Measurements from ENCODE around the gene DGKZ. TPM values are rescaled to one million over a fixed set of nuclear protein-coding genes. Genes with fewer than 3 reads are reported as not detected.

DGKZ gene
- total RNA-seq, 1 experiment from 2014 or later: 68.9 TPM

- no peak overlapping the region for H2AFZ ChIP-seq (ENCODE audit: low read length)
- DNase-seq: no peak
- peaks cover 18% of the 10 kb centered on the region for H3K27me3 Mint-ChIP-seq (ENCODE audit: low read depth)
- no peaks in the 10 kb centered on the region for H4K20me1 ChIP-seq (ENCODE audit: control insufficient read depth, insufficient read depth, insufficient read length)
- H3K4ac ChIP-seq (ENCODE audit: low read depth, low read length): no peak overlapping the region
- H3K56ac ChIP-seq (ENCODE audit: insufficient read length, low read depth, low read length): no peak overlapping the region
- H3K14ac ChIP-seq (ENCODE audit: insufficient read depth, low read length): no peak overlapping the region
- no peak overlapping the region for H3K18ac ChIP-seq (ENCODE audit: insufficient read length, low read depth, low read length)
- TF ChIP-seq, protein P1, sequence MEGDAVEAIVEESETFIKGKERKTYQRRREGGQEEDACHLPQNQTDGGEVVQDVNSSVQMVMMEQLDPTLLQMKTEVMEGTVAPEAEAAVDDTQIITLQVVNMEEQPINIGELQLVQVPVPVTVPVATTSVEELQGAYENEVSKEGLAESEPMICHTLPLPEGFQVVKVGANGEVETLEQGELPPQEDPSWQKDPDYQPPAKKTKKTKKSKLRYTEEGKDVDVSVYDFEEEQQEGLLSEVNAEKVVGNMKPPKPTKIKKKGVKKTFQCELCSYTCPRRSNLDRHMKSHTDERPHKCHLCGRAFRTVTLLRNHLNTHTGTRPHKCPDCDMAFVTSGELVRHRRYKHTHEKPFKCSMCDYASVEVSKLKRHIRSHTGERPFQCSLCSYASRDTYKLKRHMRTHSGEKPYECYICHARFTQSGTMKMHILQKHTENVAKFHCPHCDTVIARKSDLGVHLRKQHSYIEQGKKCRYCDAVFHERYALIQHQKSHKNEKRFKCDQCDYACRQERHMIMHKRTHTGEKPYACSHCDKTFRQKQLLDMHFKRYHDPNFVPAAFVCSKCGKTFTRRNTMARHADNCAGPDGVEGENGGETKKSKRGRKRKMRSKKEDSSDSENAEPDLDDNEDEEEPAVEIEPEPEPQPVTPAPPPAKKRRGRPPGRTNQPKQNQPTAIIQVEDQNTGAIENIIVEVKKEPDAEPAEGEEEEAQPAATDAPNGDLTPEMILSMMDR (conservative IDR thresholded peaks at IDR 0.05): no peak
- H4K8ac ChIP-seq (replicated peaks; ENCODE audit: insufficient read length, low read depth, low read length): no peak overlapping the region
- no peaks in the 10 kb centered on the region for H3K79me1 ChIP-seq (ENCODE audit: insufficient read depth, low read depth, low read length, poor library complexity, severe bottlenecking)
- H3K79me2 ChIP-seq (ENCODE audit: insufficient read depth, low read length): no peaks in the 10 kb centered on the region
- no peak overlapping the region for H4K5ac ChIP-seq (ENCODE audit: insufficient read length, low read depth, low read length)
- peaks cover 7% of the 10 kb centered on the region for H3K23me2 ChIP-seq (ENCODE audit: insufficient read length, low read depth, low read length, poor library complexity, severe bottlenecking)
- H2BK15ac ChIP-seq (ENCODE audit: low read depth, low read length): no peak overlapping the region
- H3K27ac ChIP-seq (ENCODE audit: insufficient read length, low read depth, low read length): no peak overlapping the region
- no peaks in the 10 kb centered on the region for H3K9me3 ChIP-seq (ENCODE audit: control insufficient read depth, low read depth, low read length)
- no peak overlapping the region for H3T11ph ChIP-seq (ENCODE audit: low read length)
- H3K23ac ChIP-seq (ENCODE audit: insufficient read length, low read depth, low read length): no peak overlapping the region
- peaks cover 10% of the 10 kb centered on the region in 2 experiments for H3K4me1 Mint-ChIP-seq
- H2BK12ac ChIP-seq (ENCODE audit: insufficient read length, low read depth, low read length): no peak overlapping the region
- no peak overlapping the region for H3K4me2 ChIP-seq (ENCODE audit: insufficient read depth, insufficient read length, low read length)
- no peak overlapping the region for H2AK5ac ChIP-seq (ENCODE audit: insufficient read length, low read length)
- no peak overlapping the region for H3K9ac ChIP-seq (ENCODE audit: extremely low read depth, insufficient read length, low read length)
- no peaks in the 10 kb centered on the region for H3K27me3 ChIP-seq (ENCODE audit: insufficient read depth, low read length)
- no peak overlapping the region for H4K91ac ChIP-seq (ENCODE audit: insufficient read length, low read depth, low read length)
- peaks cover 3% of the 10 kb centered on the region; the same call in 1 of the 2 replicates for H3K4me1 ChIP-seq (ENCODE audit: insufficient read depth, low read length)
- no peak overlapping the region for H2BK5ac ChIP-seq (ENCODE audit: insufficient read length, low read length)
- peak overlapping the region in 1 of 3 experiments; percentile 82; a peak in 2 of 7 replicates for H3K27ac Mint-ChIP-seq
- no peak overlapping the region for H2BK120ac ChIP-seq (ENCODE audit: low read depth, low read length, poor library complexity, severe bottlenecking)
- H3K4me3 Mint-ChIP-seq: no peak overlapping the region
- WGBS (ENCODE audit: extremely low coverage, insufficient read length, low lambda C conversion rate): no CpG with 5 or more reads among the region's 19 CpGs
- H3K36me3 Mint-ChIP-seq (ENCODE audit: insufficient read depth in 1 of 3, low read depth in 3 of 3): peaks cover 0 to 20% (median 18%) of the 10 kb centered on the region in 3 experiments; a peak in 6 of 7 replicates
- H3K9me3 Mint-ChIP-seq: no peaks in the 10 kb centered on the region
- no peak overlapping the region for H2BK20ac ChIP-seq (ENCODE audit: low read depth, low read length, poor library complexity, severe bottlenecking)
These were observed 50.3 kb downstream of the DGKZ start for GRCh38 chr11:46397526-46397925.
